ENCODE measurements around the gene RARRES2. TPM values are rescaled to one million over a fixed set of nuclear protein-coding genes. Genes with fewer than 3 reads are reported as not detected.

RARRES2 gene
- total and polyA plus RNA-seq, 2 of the 13 experiments (the other 11 are each of a cell fraction or from before 2014, with no cell fraction given) = 134 to 172 TPM

DNA sequence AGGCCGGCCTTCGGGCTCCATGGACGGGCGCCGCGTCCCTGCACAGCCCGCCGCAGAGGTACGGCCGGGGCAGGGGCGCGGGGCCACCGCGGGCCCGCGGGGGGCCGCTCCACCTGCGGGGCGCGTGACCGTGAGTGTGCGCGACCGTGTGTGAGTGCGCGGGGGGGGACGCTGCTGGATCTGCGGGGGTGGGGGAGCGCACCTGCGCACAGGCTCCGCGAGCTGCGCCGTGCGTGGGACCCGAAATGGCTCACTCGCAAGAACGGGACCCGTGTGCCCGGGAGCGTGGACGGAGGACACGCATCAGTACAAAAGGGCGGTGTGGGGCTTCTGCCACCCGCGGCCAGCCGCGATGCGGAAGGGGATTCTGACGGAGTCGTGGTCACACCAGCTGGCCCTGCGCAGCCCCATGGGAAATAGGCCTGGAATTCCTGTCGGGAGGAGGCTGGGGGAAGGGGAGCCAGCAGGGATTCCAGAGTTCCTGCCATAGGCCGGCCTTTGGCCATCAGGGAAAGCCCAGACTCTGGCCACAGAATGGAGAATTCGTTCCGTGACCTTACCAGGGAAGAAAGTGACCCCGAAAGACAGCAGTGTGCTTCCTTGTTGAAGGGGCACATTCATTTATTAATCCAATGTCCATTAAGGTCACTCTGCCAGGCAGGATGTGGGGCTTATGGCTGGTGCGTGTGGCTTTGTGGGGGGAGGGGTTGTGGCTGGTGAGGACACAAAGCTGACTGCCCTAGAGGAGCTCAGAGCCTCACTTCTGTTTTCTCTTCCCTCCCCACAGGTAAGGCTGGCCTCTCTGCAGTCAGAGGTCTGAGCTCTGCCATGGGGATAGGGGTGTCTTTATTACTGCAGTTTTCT is 27.7 kb upstream of the RARRES2 start (continued):
- TF ChIP-seq MIER2 (CRISPR knock-in tag; IDR thresholded peaks at IDR 0.05) = no peak; the same call in 1 of the 2 replicates
- TF ChIP-seq MIER3 (CRISPR knock-in tag; IDR thresholded peaks at IDR 0.05; ENCODE audit: borderline replicate concordance) = no peak
- TF ChIP-seq HOXA3 (CRISPR knock-in tag; IDR thresholded peaks at IDR 0.05) = no peak; the same call in 1 of the 2 replicates
- no peak for TF ChIP-seq NCOR1 (IDR thresholded peaks at IDR 0.05; ENCODE audit: borderline replicate concordance, low read length)
- TF ChIP-seq SAFB2 (CRISPR knock-in tag; IDR thresholded peaks at IDR 0.05; ENCODE audit: borderline replicate concordance, low read depth) = peak; percentile 87
- no peak for TF ChIP-seq ZBTB3 (CRISPR knock-in tag; IDR thresholded peaks at IDR 0.05; ENCODE audit: borderline replicate concordance, low read depth)
- no peak for TF ChIP-seq HMG20B (CRISPR knock-in tag; conservative IDR thresholded peaks at IDR 0.05)
- no peak; the same call in 1 of the 2 replicates for TF ChIP-seq KMT2B (CRISPR knock-in tag; IDR thresholded peaks at IDR 0.05)
- no peak for TF ChIP-seq ZBTB38 (CRISPR knock-in tag; IDR thresholded peaks at IDR 0.05)
- no peak for TF ChIP-seq ZFP62 (CRISPR knock-in tag; IDR thresholded peaks at IDR 0.05)
- TF ChIP-seq, protein P1, sequence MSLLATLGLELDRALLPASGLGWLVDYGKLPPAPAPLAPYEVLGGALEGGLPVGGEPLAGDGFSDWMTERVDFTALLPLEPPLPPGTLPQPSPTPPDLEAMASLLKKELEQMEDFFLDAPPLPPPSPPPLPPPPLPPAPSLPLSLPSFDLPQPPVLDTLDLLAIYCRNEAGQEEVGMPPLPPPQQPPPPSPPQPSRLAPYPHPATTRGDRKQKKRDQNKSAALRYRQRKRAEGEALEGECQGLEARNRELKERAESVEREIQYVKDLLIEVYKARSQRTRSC (CRISPR knock-in tag; IDR thresholded peaks at IDR 0.05; ENCODE audit: low read depth) = no peak
- TF ChIP-seq, protein P2, sequence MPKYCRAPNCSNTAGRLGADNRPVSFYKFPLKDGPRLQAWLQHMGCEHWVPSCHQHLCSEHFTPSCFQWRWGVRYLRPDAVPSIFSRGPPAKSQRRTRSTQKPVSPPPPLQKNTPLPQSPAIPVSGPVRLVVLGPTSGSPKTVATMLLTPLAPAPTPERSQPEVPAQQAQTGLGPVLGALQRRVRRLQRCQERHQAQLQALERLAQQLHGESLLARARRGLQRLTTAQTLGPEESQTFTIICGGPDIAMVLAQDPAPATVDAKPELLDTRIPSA (CRISPR knock-in tag; IDR thresholded peaks at IDR 0.05; ENCODE audit: borderline replicate concordance) = no peak
- no peak for TF ChIP-seq ZNF510 (CRISPR knock-in tag; IDR thresholded peaks at IDR 0.05; ENCODE audit: low read depth)
- TF ChIP-seq TBL1XR1 (IDR thresholded peaks at IDR 0.05; ENCODE audit: borderline replicate concordance, low read length, partially characterized antibody) = no peak
- TF ChIP-seq CBX1 (IDR thresholded peaks at IDR 0.05; ENCODE audit: low read depth) = no peak
- TF ChIP-seq, protein P3, sequence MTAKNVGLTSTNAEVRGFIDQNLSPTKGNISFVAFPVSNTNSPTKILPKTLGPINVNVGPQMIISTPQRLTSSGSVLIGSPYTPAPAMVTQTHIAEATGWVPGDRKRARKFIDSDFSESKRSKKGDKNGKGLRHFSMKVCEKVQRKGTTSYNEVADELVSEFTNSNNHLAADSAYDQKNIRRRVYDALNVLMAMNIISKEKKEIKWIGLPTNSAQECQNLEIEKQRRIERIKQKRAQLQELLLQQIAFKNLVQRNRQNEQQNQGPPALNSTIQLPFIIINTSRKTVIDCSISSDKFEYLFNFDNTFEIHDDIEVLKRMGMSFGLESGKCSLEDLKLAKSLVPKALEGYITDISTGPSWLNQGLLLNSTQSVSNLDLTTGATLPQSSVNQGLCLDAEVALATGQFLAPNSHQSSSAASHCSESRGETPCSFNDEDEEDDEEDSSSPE (CRISPR knock-in tag; IDR thresholded peaks at IDR 0.05) = no peak
- TF ChIP-seq RARA (CRISPR knock-in tag; IDR thresholded peaks at IDR 0.05) = no peak
- TF ChIP-seq AHR (CRISPR knock-in tag; IDR thresholded peaks at IDR 0.05) = no peak
- peak; percentile 34; the same call in 1 of the 2 replicates for TF ChIP-seq NFKB2 (CRISPR knock-in tag; IDR thresholded peaks at IDR 0.05; ENCODE audit: borderline replicate concordance)
- TF ChIP-seq ZKSCAN5 (CRISPR knock-in tag; IDR thresholded peaks at IDR 0.05) = 0 out of 2 replicates have a peak, but pooled peaks have one; percentile 22
- TF ChIP-seq ZNF431 (CRISPR knock-in tag; IDR thresholded peaks at IDR 0.05; ENCODE audit: borderline replicate concordance, low read depth) = no peak
- TF ChIP-seq ZNF672 (CRISPR knock-in tag; IDR thresholded peaks at IDR 0.05) = no peak
- TF ChIP-seq, protein P4, sequence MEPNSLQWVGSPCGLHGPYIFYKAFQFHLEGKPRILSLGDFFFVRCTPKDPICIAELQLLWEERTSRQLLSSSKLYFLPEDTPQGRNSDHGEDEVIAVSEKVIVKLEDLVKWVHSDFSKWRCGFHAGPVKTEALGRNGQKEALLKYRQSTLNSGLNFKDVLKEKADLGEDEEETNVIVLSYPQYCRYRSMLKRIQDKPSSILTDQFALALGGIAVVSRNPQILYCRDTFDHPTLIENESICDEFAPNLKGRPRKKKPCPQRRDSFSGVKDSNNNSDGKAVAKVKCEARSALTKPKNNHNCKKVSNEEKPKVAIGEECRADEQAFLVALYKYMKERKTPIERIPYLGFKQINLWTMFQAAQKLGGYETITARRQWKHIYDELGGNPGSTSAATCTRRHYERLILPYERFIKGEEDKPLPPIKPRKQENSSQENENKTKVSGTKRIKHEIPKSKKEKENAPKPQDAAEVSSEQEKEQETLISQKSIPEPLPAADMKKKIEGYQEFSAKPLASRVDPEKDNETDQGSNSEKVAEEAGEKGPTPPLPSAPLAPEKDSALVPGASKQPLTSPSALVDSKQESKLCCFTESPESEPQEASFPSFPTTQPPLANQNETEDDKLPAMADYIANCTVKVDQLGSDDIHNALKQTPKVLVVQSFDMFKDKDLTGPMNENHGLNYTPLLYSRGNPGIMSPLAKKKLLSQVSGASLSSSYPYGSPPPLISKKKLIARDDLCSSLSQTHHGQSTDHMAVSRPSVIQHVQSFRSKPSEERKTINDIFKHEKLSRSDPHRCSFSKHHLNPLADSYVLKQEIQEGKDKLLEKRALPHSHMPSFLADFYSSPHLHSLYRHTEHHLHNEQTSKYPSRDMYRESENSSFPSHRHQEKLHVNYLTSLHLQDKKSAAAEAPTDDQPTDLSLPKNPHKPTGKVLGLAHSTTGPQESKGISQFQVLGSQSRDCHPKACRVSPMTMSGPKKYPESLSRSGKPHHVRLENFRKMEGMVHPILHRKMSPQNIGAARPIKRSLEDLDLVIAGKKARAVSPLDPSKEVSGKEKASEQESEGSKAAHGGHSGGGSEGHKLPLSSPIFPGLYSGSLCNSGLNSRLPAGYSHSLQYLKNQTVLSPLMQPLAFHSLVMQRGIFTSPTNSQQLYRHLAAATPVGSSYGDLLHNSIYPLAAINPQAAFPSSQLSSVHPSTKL (CRISPR knock-in tag; IDR thresholded peaks at IDR 0.05) = no peak; the same call in 1 of the 2 replicates
- 0 out of 2 replicates have a peak, but pooled peaks have one; percentile 8 for TF ChIP-seq MAFG (CRISPR knock-in tag; IDR thresholded peaks at IDR 0.05)

Data from HepG2 (cell line).